ENCODE results near the gene TBC1D22A.

- TF ChIP-seq CTCF (IDR thresholded peaks at IDR 0.05): no peak
- TF ChIP-seq POLR2A (IDR thresholded peaks at IDR 0.05): no peak
Measured at GRCh38 chr22:47178339-47178738, 415.9 kb downstream of the TBC1D22A start.
